IMR-90 (cell line): ENCODE data around the gene AHCYL2. TPM values are rescaled to one million over a fixed set of nuclear protein-coding genes. Genes with fewer than 3 reads are reported as not detected.
A peak's percentile ranks its signal among the peaks of the same experiment; 100 is the strongest.

Source experiments
- ATAC-seq: fragments of 200-7000 bp; cut with Tn5 transposase; 2 replicates; pipeline ENCODE4 v1.9.1; 2020; ENCODE audit warnings: low read depth, mild to moderate bottlenecking, moderate library complexity
- BruUV-seq: library from RNA; stranded (reverse); fragments of 400-500 nt; replicated peaks from 2 replicates; lab custom pipeline; 2021; lab: Mats Ljungman, UMichigan
- CTCF ChIA-PET: fragments of 300-600 bp; formaldehyde crosslinking; extraction: SDS; loops from one replicate; lab custom pipeline; 2021; ENCODE audit warnings: antibody characterized with exemption; lab: Yijun Ruan, JAX
- POLR2A ChIA-PET: fragments of 300-600 bp; sonication (Branson Sonifier 250); formaldehyde crosslinking; loops from one replicate; lab custom pipeline; 2022; ENCODE audit warnings: antibody characterized with exemption; ENCODE audit not compliant: unreplicated experiment; lab: Charles Lee
- DNase-seq: peaks from one replicate; pipeline ENCODE4 v3.0.0; 2013
- H2AFZ ChIP-seq: replicated peaks from 2 replicates; pipeline ENCODE3; 2013; ENCODE audit warnings: low read length, mild to moderate bottlenecking; ENCODE audit not compliant: poor library complexity
- H2AK5ac ChIP-seq: 2 replicates; pipeline ENCODE4 v1.6.1; 2013; ENCODE audit warnings: low read depth, low read length, inconsistent platforms
- H2AK9ac ChIP-seq: replicated peaks from 2 replicates; pipeline ENCODE3; 2013; ENCODE audit warnings: mild to moderate bottlenecking, low read depth, low read length, moderate library complexity; ENCODE audit not compliant: poor library complexity
- H2BK120ac ChIP-seq: 2 replicates; pipeline ENCODE4 v1.6.1; 2013; ENCODE audit warnings: low read depth, low read length, inconsistent platforms
- H2BK15ac ChIP-seq: 3 replicates; pipeline ENCODE4 v1.6.1; 2013; ENCODE audit warnings: low read depth, low read length, inconsistent platforms
- H2BK20ac ChIP-seq: 2 replicates; pipeline ENCODE4 v1.6.1; 2013; ENCODE audit warnings: low read depth, mild to moderate bottlenecking, inconsistent platforms, low read length, moderate library complexity
- H2BK5ac ChIP-seq: 2 replicates; pipeline ENCODE4 v1.6.1; 2013; ENCODE audit warnings: mild to moderate bottlenecking, low read depth, low read length, inconsistent platforms; ENCODE audit not compliant: poor library complexity, severe bottlenecking
- H3K14ac ChIP-seq: replicated peaks from 2 replicates; pipeline ENCODE4 v1.6.1; 2013; ENCODE audit warnings: low read depth, low read length, inconsistent platforms
- H3K18ac ChIP-seq: 2 replicates; pipeline ENCODE4 v1.6.1; 2013; ENCODE audit warnings: low read depth, low read length, control low read depth
- H3K23ac ChIP-seq: 2 replicates; pipeline ENCODE4 v1.6.1; 2013; ENCODE audit warnings: low read depth, low read length, inconsistent platforms
- H3K27ac ChIP-seq: 2 replicates; pipeline ENCODE4 v1.5.1; 2013; ENCODE audit warnings: mild to moderate bottlenecking, control low read depth, low read length; ENCODE audit not compliant: insufficient read depth
- H3K27me3 ChIP-seq: 2 replicates; pipeline ENCODE4 v1.6.1; 2013; ENCODE audit warnings: low read length; ENCODE audit not compliant: control insufficient read depth, insufficient read depth
- H3K36me3 ChIP-seq: 2 replicates; pipeline ENCODE4 v1.6.1; 2013; ENCODE audit warnings: low read length, mixed read lengths; ENCODE audit not compliant: control insufficient read depth, insufficient read depth
- H3K4ac ChIP-seq: 2 replicates; pipeline ENCODE4 v1.6.1; 2013; ENCODE audit warnings: low read depth, low read length, inconsistent platforms
- H3K4me1 ChIP-seq: 2 replicates; pipeline ENCODE4 v1.6.1; 2013; ENCODE audit warnings: low read length, mixed read lengths; ENCODE audit not compliant: control insufficient read depth, insufficient read depth
- H3K4me2 ChIP-seq: 2 replicates; pipeline ENCODE4 v1.6.1; 2013; ENCODE audit warnings: low read depth, mild to moderate bottlenecking, control low read depth, low read length, moderate library complexity
- H3K4me3 ChIP-seq: 2 replicates; pipeline ENCODE4 v1.5.1; 2013; ENCODE audit warnings: low read depth, mild to moderate bottlenecking, control low read depth, low read length, moderate library complexity; ENCODE audit not compliant: insufficient read depth
- H3K56ac ChIP-seq: 2 replicates; pipeline ENCODE4 v1.6.1; 2013; ENCODE audit warnings: low read length, inconsistent platforms; ENCODE audit not compliant: insufficient read depth; ENCODE audit errors: extremely low read depth
- H3K79me1 ChIP-seq, 2 experiments: 2 replicates each; pipeline ENCODE4 v1.6.1; 2013; ENCODE audit warnings: low read length in 2 of 2, inconsistent platforms in 1 of 2, low read depth in 1 of 2
- H3K9ac ChIP-seq: 2 replicates; pipeline ENCODE4 v1.6.1; 2013; ENCODE audit warnings: low read depth, low read length, control low read depth
- H3K9me1 ChIP-seq: 2 replicates; pipeline ENCODE4 v1.6.1; 2013; ENCODE audit warnings: low read length, inconsistent platforms; ENCODE audit not compliant: insufficient read depth
- H3K9me3 ChIP-seq: 2 replicates; pipeline ENCODE4 v1.6.1; 2013; ENCODE audit warnings: low read length; ENCODE audit not compliant: control insufficient read depth, insufficient read depth
- H4K20me1 ChIP-seq: 2 replicates; pipeline ENCODE4 v1.6.1; 2013; ENCODE audit warnings: low read length, inconsistent platforms; ENCODE audit not compliant: insufficient read depth
- H4K5ac ChIP-seq: 2 replicates; pipeline ENCODE4 v1.6.1; 2013; ENCODE audit warnings: mild to moderate bottlenecking, low read depth, low read length, control low read depth
- H4K8ac ChIP-seq, 2 experiments: 2 replicates each; pipeline ENCODE4 v1.6.1; 2013; ENCODE audit warnings: low read depth in 2 of 2, low read length in 2 of 2, control low read depth in 1 of 2, inconsistent platforms in 1 of 2
- H4K91ac ChIP-seq: 2 replicates; pipeline ENCODE4 v1.6.1; 2013; ENCODE audit warnings: low read depth, low read length, inconsistent platforms; ENCODE audit not compliant: insufficient read depth
- FOS ChIP-seq: fragments of 150-350 bp; IDR thresholded peaks from 2 replicates; pipeline ENCODE4 v1.6.1; 2016; ENCODE audit warnings: low read depth, low read length
- MAFK ChIP-seq: IDR thresholded peaks from 2 replicates; pipeline ENCODE4 v1.6.1; 2012; ENCODE audit warnings: low read depth, low read length, improper control_type of control experiment
- POLR2A ChIP-seq: IDR thresholded peaks from 2 replicates; pipeline ENCODE4 v1.6.1; 2012; ENCODE audit warnings: mild to moderate bottlenecking, low read depth, low read length
- RAD21 ChIP-seq: IDR thresholded peaks from 2 replicates; pipeline ENCODE4 v1.6.1; 2012; ENCODE audit warnings: low read length, improper control_type of control experiment
- SMC3 ChIP-seq: fragments of 150-350 bp; IDR thresholded peaks from 2 replicates; pipeline ENCODE4 v1.6.1; 2016; ENCODE audit warnings: low read depth, mild to moderate bottlenecking, antibody characterized with exemption, low read length, moderate library complexity
- WGBS, 2 experiments: methylation state at CpG; one replicate each; pipeline versions ENCODE4 v1.1.5 to v1.1.7; 2013; ENCODE audit warnings: missing lambda C conversion rate in 2 of 2; ENCODE audit not compliant: insufficient read length in 1 of 2; ENCODE audit errors: extremely low coverage in 2 of 2; 5-methylcytosine and 5-hydroxymethylcytosine counted together
- dilution Hi-C: fragments of 300-500 bp; cut with HindIII; formaldehyde crosslinking; loops from one replicate; pipeline ENCODE4 v1.14.3; 2018; ENCODE audit warnings: low sequenced_read_pairs; ENCODE audit not compliant: unreplicated experiment
- in situ Hi-C: fragments of 300-500 bp; cut with MboI; formaldehyde crosslinking; loops from 3 replicates; pipeline ENCODE4 v1.14.3; 2019; ENCODE audit warnings: low sequenced_read_pairs, inconsistent platforms, mixed read lengths
- intact Hi-C: fragments of 100-400 bp; cut with micrococcal nuclease; formaldehyde crosslinking; loops from 2 replicates; pipeline ENCODE4 v1.10.0; 2022
- polyA plus RNA-seq, 3 experiments: library from polyadenylated mRNA; depleted of rRNA; stranded (reverse); fragments of >200 nt; gene quantifications; 2 replicates each; pipeline ENCODE4 v1.2.3, GENCODE V29; 2012; ENCODE audit warnings: low replicate concordance in 1 of 3
- total RNA-seq: library from RNA; depleted of rRNA; stranded (reverse); fragments of >200 nt; gene quantifications from 2 replicates; pipeline ENCODE4 v1.2.3, GENCODE V29; 2012
- TF ChIP-seq, protein P1 (sequence below): conservative IDR thresholded peaks from 2 replicates; pipeline ENCODE4 v1.5.1; 2012; ENCODE audit warnings: mild to moderate bottlenecking, low read depth, low read length, improper control_type of control experiment

Gene AHCYL2
- total and polyA plus RNA-seq, 2 of the 4 experiments (the other 2 are of a cell fraction) = 5.7 to 7.6 TPM

DNA sequence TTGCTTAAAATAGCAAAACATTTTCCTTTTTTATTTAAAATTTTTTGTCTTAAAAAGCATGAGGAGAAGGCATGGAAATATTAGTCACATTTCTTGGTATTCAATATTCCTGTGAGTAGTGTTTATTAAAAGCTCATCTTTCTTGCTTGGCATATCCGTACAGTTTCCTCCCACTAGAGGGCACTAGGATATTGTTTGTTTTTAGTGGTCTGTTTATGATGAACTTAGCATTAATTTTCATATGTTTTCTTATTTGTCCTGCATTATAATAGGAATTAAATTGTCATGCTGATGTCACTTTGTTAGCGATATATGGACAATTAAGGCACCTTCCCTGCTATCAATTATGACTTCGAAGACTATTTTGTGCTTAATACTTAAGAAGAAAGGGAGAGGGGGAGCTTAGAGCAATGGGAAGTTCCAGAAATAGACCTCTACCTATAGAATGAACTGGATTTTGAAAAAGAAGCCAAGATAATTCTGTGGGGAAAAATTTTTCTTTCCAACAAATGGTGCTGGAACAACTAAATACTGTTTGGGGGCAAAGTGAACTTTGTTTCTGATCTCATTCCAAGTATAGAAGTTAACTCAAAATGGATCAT is 118.4 kb downstream of the AHCYL2 start:
- Histone ChIP-seq H2BK20ac (no peak overlapping the region), H2BK15ac (no peak overlapping the region), H2BK120ac (no peak overlapping the region), H3K9me3 (no peaks in the 10 kb centered on the region), H3K18ac (no peak overlapping the region), H3K4me3 (no peak overlapping the region), H3K4ac (no peak overlapping the region), H3K23ac (no peak overlapping the region), H3K4me2 (no peak overlapping the region), H3K9me1 (no peaks in the 10 kb centered on the region), H3K4me1 (peaks cover 2% of the 10 kb centered on the region; the same call in 1 of the 2 replicates), H4K20me1 (no peaks in the 10 kb centered on the region), H4K5ac (no peak overlapping the region), H2AK5ac (no peak overlapping the region), H4K91ac (no peak overlapping the region), H3K9ac (no peak overlapping the region), H3K14ac (no peak overlapping the region), H3K27ac (no peak overlapping the region), H2AK9ac (no peak overlapping the region), H3K56ac (no peak overlapping the region), H4K8ac (no peak overlapping the region), H3K79me1 (no peaks in the 10 kb centered on the region), H2BK5ac (no peak overlapping the region), H2AFZ (no peak overlapping the region), H3K27me3 (no peaks in the 10 kb centered on the region; the same call in 1 of the 2 replicates), H3K36me3 (no peaks in the 10 kb centered on the region)
- in situ Hi-C loops = no loop called here
- dilution Hi-C loops = no loop called here
- TF ChIP-seq, protein P1, sequence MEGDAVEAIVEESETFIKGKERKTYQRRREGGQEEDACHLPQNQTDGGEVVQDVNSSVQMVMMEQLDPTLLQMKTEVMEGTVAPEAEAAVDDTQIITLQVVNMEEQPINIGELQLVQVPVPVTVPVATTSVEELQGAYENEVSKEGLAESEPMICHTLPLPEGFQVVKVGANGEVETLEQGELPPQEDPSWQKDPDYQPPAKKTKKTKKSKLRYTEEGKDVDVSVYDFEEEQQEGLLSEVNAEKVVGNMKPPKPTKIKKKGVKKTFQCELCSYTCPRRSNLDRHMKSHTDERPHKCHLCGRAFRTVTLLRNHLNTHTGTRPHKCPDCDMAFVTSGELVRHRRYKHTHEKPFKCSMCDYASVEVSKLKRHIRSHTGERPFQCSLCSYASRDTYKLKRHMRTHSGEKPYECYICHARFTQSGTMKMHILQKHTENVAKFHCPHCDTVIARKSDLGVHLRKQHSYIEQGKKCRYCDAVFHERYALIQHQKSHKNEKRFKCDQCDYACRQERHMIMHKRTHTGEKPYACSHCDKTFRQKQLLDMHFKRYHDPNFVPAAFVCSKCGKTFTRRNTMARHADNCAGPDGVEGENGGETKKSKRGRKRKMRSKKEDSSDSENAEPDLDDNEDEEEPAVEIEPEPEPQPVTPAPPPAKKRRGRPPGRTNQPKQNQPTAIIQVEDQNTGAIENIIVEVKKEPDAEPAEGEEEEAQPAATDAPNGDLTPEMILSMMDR = peak; percentile 77
- TF ChIP-seq MAFK = 0 out of 2 replicates have a peak, but pooled peaks have one; percentile 6
- TF ChIP-seq SMC3 = peak; percentile 70
- peak; percentile 57 for TF ChIP-seq RAD21
- no peak for TF ChIP-seq FOS
- no peak for TF ChIP-seq POLR2A
- no CpG with 5 or more reads among the region's 3 CpGs for WGBS, 2 experiments
- intact Hi-C loops = loop anchor here (2.0 kb wide), 1 partner anchor 124 kb away; no protein-coding TSS in a partner anchor
- CTCF ChIA-PET = interaction anchor here (0.6 to 1.3 kb wide), 9 partner anchors 10 to 278 kb away, joined by 3 to 15 read pairs (median 3); partner anchors contain the start of gene NRF1
- POLR2A ChIA-PET = no interaction called here
- peak; percentile 75 for DNase-seq
- BruUV-seq = no TSS peak
- ATAC-seq = peak; percentile 80
